ENCODE data around the gene ABCG1. TPM values are rescaled to one million over a fixed set of nuclear protein-coding genes. Genes with fewer than 3 reads are reported as not detected.
A peak's percentile ranks its signal among the peaks of the same experiment; 100 is the strongest.

The ABCG1 gene
- total and polyA plus RNA-seq, 12 donors, result 5.5 to 26.2 (median 14.6) TPM

GRCh38 chr21:42338729-42339715 is 120.1 kb downstream of the ABCG1 start:
- Histone ChIP-seq H3K27ac (no peak overlapping the region), H3K9me3 (no peaks in the 10 kb centered on the region), H3K4me3 (no peak overlapping the region), H3K36me3 (no peaks in the 10 kb centered on the region), H3K27me3 (peaks cover 0 to 37% (median 15%) of the 10 kb centered on the region in 7 donors), H3K4me1 (peaks cover 0 to 7% (median 0%) of the 10 kb centered on the region in 9 donors)
- TF ChIP-seq, protein P1, sequence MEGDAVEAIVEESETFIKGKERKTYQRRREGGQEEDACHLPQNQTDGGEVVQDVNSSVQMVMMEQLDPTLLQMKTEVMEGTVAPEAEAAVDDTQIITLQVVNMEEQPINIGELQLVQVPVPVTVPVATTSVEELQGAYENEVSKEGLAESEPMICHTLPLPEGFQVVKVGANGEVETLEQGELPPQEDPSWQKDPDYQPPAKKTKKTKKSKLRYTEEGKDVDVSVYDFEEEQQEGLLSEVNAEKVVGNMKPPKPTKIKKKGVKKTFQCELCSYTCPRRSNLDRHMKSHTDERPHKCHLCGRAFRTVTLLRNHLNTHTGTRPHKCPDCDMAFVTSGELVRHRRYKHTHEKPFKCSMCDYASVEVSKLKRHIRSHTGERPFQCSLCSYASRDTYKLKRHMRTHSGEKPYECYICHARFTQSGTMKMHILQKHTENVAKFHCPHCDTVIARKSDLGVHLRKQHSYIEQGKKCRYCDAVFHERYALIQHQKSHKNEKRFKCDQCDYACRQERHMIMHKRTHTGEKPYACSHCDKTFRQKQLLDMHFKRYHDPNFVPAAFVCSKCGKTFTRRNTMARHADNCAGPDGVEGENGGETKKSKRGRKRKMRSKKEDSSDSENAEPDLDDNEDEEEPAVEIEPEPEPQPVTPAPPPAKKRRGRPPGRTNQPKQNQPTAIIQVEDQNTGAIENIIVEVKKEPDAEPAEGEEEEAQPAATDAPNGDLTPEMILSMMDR (IDR thresholded peaks at IDR 0.05), result no peak
- WGBS, 2 donors, result 92 to 94% methylated on average over 17 of the region's 17 CpGs
- intact Hi-C loops (cut with DNase I), result loop anchor here in 2 of 10 donors (5.0 to 10.0 kb wide), 3 partner anchors 106 to 194 kb away; no protein-coding TSS in a partner anchor
- ATAC-seq (peak in 1 of 8 donors; percentile 28), DNase-seq (no peak)

DNA sequence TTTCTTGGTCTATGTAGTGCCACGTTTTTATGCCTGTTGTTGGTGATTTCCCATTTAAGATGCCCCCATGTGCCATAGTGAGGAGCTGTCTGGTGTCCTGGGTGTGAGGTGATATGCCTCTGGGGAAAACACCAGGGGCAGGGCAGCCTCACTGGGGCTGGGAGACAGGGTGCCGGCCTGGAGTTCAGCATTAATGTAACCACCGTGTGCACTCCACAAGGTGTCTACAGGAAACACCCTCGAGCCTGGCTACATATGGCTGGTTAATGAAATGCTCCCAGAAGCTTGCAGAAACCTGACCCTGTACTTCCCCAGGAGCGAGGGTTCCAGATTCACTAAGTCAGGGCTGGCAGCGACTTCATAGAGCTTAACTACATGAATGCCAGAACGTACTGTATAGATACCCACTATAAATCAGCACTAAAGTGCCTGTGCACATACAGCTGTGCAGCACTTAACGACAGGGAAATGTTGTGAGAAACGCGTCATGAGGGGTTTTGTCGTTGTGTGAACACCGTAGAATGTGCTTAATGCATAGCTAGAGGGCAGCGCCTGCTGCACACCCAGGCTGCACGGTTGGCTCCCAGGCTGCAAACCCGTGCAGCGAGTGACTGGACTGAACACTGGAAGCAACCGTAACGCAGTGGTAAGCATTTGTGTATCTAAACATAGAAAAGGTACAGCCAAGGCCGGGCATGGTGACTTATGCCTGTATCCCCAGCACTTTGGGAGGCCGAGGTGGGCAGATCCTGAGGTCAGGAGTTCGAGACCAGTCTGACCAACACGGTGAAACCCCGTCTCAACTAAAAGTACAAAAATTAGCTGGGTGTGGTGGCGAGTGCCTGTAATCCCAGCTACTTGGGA is 121.5 kb downstream of the ABCG1 start:
- 85 to 87% methylated on average over 24 of the region's 24 CpGs for WGBS, 2 donors

GRCh38 chr21:42341776-42342542 is 123.0 kb downstream of the ABCG1 start:
- Histone ChIP-seq H3K27me3 (peaks cover 0 to 21% (median 9%) of the 10 kb centered on the region in 7 donors), H3K36me3 (no peaks in the 10 kb centered on the region), H3K27ac (no peak overlapping the region), H3K4me3 (no peak overlapping the region), H3K9me3 (no peaks in the 10 kb centered on the region), H3K4me1 (peaks cover 0 to 7% (median 0%) of the 10 kb centered on the region in 9 donors)
- DNase-seq, result no peak
- TF ChIP-seq, protein P1 (IDR thresholded peaks at IDR 0.05), result no peak
- 82 to 88% methylated on average over 15 of the region's 15 CpGs for WGBS, 2 donors
- no peak for ATAC-seq
- intact Hi-C loops (cut with DNase I), result loop anchor here in 3 of 10 donors (10.0 kb wide), 2 partner anchors 93 to 103 kb away; no protein-coding TSS in a partner anchor

More for the DNA sequence above, 121.5 kb downstream of the ABCG1 start:
- H3K4me3 ChIP-seq, result no peak overlapping the region
- TF ChIP-seq, protein P1 (IDR thresholded peaks at IDR 0.05), result no peak
- H3K9me3 ChIP-seq, result no peaks in the 10 kb centered on the region
- H3K27me3 ChIP-seq, result peaks cover 0 to 26% (median 10%) of the 10 kb centered on the region in 7 donors
- intact Hi-C loops (cut with DNase I), result loop anchor here in 3 of 10 donors (10.0 kb wide), 2 partner anchors 94 to 104 kb away; no protein-coding TSS in a partner anchor
- H3K27ac ChIP-seq, result no peak overlapping the region
- H3K36me3 ChIP-seq, result no peaks in the 10 kb centered on the region
- no peak for DNase-seq
- peaks cover 0 to 7% (median 0%) of the 10 kb centered on the region in 9 donors for H3K4me1 ChIP-seq
- ATAC-seq, result no peak

Measured in heart right ventricle (tissue), 16 donors.